Ovary (tissue), 3 donors: ENCODE measurements around the gene POFUT1.

Experiments
- POLR2A ChIP-seq: fragments of 450-650 bp; IDR thresholded peaks from one replicate; pipeline ENCODE4 v1.6.1; 2017; ENCODE audit warnings: antibody characterized with exemption, mild to moderate bottlenecking, moderate library complexity
- TF ChIP-seq, protein P1 (sequence below), 3 donors: fragments of 450-650 bp in 2 of 3; fragments of 200-600 bp in 1 of 3; IDR thresholded peaks; one replicate each; pipeline versions ENCODE4 v1.5.1 to v1.8.0; 2016 to 2022; ENCODE audit warnings: antibody characterized with exemption in 3 of 3, mild to moderate bottlenecking in 1 of 3
- donor health status: DM: no; HTN: no; CAD: no.

DNA sequence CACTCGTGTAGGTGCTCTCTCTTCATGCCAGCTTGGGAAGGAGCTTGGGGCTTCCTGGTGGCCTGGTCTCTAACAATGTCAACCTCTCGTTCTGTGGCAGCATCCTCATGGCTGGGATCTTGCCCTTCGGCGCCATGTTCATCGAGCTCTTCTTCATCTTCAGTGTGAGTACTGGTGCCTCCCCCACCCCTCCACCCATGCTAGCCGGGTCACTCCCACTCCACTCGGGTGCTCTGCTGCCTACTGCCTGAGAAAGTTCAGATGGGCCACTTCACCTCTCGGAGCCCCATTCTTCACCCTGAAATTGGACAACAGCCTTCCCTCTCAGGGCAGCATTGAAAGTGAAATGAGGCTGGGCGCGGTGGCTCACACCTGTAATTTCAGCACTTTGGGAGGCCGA lies 49.3 kb upstream of the POFUT1 start:
- TF ChIP-seq, protein P1, sequence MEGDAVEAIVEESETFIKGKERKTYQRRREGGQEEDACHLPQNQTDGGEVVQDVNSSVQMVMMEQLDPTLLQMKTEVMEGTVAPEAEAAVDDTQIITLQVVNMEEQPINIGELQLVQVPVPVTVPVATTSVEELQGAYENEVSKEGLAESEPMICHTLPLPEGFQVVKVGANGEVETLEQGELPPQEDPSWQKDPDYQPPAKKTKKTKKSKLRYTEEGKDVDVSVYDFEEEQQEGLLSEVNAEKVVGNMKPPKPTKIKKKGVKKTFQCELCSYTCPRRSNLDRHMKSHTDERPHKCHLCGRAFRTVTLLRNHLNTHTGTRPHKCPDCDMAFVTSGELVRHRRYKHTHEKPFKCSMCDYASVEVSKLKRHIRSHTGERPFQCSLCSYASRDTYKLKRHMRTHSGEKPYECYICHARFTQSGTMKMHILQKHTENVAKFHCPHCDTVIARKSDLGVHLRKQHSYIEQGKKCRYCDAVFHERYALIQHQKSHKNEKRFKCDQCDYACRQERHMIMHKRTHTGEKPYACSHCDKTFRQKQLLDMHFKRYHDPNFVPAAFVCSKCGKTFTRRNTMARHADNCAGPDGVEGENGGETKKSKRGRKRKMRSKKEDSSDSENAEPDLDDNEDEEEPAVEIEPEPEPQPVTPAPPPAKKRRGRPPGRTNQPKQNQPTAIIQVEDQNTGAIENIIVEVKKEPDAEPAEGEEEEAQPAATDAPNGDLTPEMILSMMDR (IDR thresholded peaks at IDR 0.05): no peak
- no peak for TF ChIP-seq POLR2A
